Embryonic facial prominence (tissue), 1 donor: ENCODE results near the gene KRTAP6-1.

Experiments used
- DNase-seq: peaks from one replicate; pipeline ENCODE4 v3.0.0-alpha.2; 2016; ENCODE audit errors: extremely low spot score

KRTAP6-1 gene, protein sequence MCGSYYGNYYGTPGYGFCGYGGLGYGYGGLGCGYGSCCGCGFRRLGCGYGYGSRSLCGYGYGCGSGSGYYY

DNA sequence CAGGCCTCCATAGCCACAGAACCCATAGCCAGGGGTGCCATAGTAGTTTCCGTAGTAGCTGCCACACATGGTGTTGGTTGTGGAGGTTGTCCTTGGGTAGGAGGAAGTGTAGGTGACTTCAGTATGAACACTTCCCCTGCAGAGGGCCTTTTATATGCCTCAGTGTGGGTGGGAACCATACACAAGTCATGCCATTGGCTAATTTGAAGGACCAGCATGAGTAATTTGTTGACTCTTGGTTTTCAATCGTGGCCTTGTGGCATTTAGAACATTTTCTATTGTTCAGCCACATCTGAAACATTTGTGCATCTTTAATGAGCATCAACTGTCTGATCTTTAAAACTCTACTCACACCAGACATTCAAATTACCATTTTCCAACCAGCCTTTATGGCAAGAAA is at the start of gene KRTAP6-1:
TSS of gene KRTAP6-1 (minus strand) at position 95 of the 400 bp plus-strand sequence. CDS start at position 69, 26 bp downstream.
- no peak for DNase-seq

DNA sequence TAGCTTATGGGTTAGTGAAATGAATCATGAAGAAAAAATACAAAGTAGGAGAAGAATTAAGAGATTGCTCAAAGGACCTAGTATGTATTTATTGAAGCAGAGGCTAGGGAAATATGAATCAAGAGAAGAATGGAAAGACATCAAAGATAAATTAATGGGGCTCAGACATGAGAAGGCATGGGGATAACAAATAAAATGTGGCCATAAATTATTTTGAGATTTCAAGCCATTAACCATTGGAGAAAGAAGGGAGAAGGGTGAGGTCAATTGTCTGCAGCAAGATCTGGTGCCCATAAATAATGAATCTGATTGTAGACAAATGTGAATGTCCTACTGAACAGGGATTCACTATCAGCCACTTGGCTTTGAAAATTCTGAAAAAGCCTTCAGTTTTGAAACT is 39.2 kb upstream of the KRTAP6-1 start:
- no peak for DNase-seq

DNA sequence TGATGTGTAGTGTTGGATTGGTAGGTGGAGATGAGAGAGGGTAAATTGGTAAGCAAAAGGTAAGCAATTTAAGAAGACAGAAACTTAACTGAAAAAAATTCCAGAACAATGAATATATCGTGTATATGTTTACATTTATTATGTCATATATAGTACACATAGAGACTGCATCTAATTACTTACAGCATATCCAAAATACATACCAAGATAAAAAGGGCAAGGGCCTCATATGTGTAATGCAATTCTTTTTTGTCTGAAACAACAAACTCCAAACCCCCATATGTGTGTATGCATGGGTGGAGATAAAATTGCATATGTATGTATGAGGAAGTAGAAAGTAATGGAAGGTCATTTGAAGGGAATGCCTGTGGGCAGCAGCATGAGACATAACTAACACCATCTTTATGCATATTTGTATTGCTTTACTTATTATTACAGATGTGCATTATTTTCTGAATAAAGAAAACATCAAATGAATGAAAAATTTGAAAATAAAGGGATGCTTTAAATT is 33.2 kb upstream of the KRTAP6-1 start:
- no peak for DNase-seq

DNA sequence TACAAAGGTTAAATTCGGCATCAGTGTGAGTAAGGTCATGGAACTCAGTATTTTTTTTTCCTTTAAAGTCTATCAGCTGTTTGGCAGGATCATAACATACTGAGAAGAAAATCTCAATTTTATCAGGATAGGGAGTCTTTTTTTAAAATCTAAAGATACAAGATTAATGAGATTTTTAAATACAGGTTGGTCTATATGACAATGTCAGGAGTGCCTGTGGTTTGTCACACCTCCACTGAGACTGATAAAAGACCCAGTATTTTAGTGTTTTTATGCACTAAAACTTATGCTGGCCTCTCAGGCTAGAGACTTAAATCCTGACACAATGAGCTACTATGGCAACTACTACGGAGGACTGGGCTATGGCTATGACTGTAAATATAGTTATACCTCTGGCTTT is 28.8 kb upstream of the KRTAP6-1 start, which contains the start of gene KRTAP20-3:
TSS of gene KRTAP20-3 (plus strand) at position 301 of the 400 bp plus-strand sequence.
- no peak for DNase-seq

DNA sequence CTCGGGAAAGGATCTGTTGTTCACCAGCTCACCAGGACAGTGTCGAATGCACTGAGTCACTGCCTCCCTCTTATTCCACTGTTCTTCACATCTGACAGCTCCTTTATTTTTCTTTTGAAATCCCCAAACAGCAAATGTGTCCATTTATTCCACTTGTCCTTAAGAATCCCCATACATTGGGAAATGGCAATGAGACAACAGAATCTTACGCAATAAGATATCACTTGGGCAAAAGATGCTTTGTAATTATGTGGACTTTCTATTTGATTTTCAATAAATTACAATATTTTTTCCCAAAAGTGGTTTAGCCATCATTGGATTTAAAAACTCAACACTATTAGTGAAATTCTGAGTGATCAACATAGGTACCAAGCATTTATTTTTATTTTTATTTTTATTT is 25.0 kb upstream of the KRTAP6-1 start:
- no peak for DNase-seq

DNA sequence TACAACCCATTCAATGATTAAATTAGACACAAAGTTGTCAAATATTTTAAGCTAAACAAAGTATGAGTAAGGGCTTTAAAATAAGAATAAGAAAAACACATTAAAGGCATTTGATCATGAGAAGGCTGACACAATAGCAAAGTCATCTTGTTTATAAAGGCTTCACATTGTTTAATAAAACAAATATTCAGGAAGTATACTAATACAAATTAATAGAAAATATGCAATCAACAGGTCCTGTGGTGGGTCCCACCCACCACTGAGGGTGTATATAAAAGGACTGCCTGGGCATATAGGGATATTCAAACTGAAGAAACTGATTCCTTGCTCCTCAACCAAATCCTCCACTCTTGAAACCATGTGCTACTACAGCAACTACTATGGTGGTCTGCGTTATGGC is 21.2 kb upstream of the KRTAP6-1 start, which contains the start of gene KRTAP20-2:
TSS of gene KRTAP20-2 (plus strand) at position 301 of the 400 bp plus-strand sequence. CDS start at position 359, 58 bp downstream.
- no peak for DNase-seq

DNA sequence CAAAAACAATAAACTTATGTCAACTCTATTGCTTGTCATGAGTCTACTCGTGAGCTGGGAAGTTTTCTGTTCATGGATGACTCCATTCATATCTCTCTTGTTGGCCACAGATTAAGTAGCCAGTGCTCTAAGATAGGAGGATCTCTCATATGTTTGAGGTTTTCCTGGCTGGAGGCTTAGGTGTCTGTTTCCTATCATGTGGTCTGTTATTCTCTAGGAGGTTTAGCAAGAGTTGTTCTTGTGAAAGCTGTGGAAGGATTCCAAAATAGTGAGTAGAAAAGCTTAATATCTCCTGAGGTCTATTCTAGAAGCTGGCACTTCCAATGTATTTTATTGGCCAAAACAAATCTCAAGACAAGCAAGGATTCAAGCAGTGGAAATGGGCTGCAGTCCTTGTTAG is 15.5 kb upstream of the KRTAP6-1 start:
- no peak for DNase-seq

DNA sequence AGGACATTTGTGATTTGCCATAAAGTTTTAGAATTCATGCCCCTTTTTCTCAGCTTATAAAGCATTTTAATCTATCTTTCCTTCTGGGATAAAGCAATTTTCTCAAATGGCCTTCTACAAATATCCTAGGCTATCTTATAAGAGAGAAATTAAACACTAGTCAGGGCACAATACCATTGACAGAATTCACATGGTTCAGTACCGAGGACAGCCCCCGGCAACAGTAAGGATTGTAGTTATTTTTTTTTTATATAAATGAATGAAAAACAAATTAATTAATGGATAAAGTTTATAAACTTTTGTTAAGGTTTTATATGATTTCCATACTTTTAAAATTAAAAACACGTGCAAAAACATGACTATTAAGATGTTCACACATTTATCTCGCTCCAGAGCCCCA is 14.4 kb upstream of the KRTAP6-1 start:
- DNase-seq: no peak

DNA sequence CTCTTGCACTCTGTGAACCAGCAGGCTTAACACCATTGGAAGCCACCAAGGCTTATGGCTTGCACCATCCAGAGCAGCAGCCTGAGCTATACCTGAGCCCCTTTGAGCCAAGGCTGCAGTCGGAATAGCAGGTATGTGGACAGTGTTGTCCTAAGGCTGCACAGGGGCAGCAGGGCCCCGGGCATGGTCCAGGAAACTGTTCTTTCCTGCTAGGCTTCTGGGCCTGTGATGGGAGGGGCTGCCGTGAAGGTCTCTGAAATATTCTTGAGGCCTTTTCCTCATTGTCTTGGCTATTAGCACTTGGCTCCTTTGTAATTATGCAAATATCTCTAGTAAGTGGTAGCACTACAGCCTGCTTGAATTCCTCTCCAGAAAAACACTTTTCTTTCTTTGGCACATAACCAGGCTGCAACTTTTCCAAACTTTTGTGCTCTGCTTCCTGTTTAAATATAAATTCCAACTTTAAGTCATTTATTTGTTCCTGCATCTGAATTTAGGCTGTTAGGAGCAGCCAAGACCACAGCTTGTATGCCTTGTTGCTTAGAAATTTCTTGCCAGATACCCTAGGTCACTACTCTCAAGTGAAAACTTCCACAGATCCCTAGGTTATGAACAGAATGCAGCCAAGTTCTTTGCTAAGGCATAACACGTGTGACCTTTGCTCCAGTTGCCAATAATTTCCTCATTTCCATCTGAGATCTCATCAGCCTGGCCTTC is 11.9 kb upstream of the KRTAP6-1 start:
- DNase-seq: no peak

DNA sequence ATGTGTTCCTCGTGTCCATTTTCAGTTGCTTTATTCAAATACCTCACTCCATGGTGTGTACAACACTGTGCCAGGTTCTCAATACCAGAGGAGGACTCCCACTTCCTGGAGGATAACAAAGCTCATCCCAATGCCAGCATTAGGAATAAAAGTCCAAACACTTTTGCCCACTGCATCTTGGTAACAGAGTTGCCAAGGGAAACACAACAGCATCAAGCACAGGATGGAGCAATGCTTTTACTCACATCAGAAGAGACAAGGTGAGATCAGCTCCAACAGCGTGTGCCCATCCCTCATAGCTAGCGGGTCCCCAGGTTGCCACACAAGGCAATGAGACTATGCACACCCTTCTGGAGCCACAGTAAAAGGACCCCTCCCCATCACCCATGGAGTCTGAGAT is 9.6 kb upstream of the KRTAP6-1 start:
- DNase-seq: no peak

DNA sequence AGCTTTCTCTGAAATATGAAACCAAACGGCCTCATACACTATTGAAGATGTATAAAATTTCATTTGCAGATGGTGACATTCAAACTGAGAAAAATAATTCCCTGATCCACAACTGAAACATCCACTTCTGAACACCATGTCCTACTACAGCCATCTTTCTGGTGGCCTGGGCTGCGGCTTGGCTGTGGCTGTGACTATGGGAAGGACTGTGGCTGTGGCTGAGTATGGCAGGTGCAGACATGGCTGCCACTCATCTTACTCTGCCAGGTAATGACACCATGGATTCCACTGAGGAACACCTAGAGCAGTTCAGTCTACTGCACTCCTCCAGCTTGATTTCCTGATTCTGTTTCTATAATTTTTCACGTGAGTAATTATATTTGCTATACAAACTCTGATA is 6.8 kb upstream of the KRTAP6-1 start, which contains the start of gene KRTAP20-4:
TSS of gene KRTAP20-4 (plus strand) at position 106 of the 400 bp plus-strand sequence.
- no peak for DNase-seq

DNA sequence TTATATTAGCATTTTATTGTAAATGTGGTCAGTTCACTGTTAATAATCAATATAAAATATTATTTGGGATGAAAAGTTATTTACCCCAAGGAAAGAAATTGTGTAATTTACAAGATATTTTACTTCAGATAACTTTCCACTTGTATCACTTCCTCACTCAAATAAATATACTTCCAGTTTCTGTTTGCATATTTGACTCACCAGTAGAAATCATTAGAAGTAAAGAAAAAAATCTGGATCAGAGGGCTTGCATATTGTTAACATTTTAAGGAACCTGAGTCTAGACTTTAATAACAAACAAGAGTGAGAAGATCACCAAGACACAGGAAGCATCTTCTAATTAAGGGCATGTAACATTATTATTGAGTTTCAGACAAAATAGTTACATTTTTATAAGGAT is 6.3 kb upstream of the KRTAP6-1 start:
- no peak for DNase-seq

DNA sequence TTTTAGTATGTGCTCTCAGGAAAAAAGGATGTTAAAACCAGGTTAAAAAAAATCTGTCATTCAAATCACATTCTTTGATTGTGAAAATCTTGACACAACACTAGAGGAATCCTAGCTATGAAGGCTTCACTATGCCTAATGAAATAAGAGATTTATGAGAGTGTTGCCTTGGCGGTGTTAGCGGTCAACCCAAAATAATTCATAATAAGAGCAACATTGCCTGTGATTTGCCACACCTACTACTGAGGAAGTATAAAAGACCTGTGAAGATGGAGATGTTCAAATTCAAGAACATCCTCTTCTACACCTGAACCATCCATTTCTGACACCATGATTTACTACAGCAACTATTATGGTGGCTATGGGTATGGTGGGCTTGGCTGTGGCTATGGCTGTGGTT is 2.4 kb upstream of the KRTAP6-1 start, which contains the start of gene KRTAP20-1:
TSS of gene KRTAP20-1 (plus strand) at position 301 of the 400 bp plus-strand sequence. CDS start at position 331, 30 bp downstream.
- DNase-seq: no peak

DNA sequence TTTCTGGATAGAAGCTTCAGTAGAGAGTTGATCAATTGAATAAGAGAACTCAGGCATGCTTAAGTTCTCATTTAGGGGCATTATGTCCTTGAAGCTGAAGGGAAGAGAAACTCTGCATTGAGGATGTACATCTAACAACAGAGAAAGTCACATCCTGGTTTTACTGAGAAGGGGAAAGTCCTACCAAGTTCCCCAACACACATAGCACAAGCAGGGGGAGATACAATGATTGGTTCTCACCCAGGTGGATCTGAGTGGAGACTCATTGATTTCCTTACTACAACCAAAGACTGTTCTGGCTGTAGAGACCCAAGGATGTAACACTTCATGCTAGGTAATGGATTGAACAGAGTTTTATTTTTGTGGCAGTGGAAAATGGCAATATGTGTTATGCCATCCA is 1.5 kb upstream of the KRTAP6-1 start:
- no peak for DNase-seq

DNA sequence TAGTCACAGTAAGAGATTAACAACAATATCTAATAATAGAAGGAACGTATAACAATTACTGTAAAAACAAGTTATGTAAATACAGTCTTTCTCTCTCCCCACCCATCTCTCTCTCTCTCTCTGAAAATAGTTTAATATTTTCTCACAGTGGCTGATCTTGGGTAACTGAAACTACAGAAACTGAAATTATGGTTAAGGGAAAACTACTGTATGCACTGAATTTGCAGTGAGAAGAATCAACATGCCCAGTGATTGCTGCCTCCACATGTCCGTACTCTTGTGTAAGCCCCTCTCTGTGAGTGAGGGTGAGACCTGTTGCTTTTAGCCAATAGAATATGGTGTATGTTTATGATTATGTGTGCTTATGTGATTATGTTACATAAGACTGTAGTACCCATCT is 1.6 kb downstream of the KRTAP6-1 start:
- DNase-seq: no peak

DNA sequence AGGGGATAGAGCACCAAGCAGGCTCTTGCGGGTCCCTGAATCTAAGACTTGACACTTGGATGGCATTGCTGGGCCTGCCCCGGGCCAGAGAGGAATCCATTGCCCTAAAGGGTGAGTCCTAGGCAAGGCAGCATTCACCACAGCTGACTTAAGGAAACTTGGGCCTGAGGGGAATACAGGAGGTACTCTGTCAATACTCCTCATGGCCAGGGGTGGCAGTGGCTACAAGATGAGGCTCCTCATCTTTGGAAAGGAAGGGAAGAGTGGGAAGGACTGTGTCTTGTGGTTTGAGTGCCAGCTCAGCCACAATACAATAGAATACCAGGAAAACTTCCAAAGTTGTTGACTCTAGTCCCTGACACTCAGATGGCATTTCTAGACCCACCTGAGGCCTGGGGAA is 7.8 kb downstream of the KRTAP6-1 start:
- DNase-seq: no peak

DNA sequence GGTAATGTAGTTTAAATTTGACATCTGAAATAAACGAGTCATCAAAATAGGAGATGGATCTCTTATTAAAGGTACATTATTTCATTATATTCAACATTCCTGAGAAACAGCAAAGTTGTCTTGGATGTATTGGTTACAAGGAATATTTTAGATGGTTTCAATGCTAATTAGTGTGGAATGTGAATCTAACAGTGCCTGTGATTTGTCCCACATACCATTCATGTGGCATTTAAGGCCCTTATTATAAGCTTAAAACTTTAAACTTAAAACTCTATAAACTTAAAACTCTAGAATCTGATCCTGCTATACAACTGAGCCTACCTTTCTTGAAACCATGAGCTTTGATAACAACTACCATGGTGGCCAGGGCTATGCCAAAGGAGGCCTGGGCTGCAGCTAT is 12.9 kb downstream of the KRTAP6-1 start, which contains the start of gene KRTAP22-1:
TSS of gene KRTAP22-1 (plus strand) at position 301 of the 400 bp plus-strand sequence.
- DNase-seq: no peak

DNA sequence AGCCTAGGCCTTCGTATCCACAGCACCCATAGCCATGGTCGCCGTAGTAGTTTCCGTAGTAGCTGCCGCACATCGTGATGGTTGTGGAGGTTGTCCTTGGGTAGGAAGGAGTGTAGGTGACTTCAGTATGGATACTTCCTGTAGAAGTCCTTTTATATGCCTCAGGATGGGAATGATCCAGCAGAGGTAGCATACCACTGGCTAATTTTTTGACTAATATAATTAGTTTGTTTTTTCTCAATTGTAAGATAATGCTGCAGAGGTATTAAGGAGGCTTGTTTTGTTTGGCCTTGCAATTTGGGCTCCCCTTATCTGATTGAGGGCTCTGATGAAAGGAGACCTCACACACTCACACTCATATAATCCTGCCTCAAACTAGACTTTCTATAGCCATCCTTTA is 14.9 kb downstream of the KRTAP6-1 start, which contains the start of gene KRTAP6-2:
TSS of gene KRTAP6-2 (minus strand) at position 101 of the 400 bp plus-strand sequence. CDS start at position 73, 28 bp downstream.
- no peak for DNase-seq

DNA sequence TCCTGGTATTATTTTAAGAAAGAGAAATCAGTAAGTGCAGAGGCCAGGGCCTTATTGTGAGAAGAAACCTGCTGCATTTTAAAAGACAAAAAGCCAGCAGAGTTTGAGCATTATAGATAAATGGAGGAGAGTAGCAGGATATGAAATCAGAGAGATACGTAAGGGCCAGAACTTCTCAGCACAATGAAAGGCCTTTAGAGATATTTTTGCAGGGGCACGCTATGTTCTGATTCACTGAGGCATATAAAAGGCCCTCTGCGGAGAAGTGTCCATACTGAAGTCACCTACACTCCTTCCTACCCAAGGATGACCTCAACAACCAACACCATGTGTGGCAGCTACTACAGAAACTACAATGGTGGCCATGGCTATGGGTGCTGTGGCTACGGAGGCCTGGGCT is 21.6 kb downstream of the KRTAP6-1 start, which contains the start of gene KRTAP6-3:
TSS of gene KRTAP6-3 (plus strand) at position 301 of the 400 bp plus-strand sequence. CDS start at position 307, 6 bp downstream.
- DNase-seq: no peak

DNA sequence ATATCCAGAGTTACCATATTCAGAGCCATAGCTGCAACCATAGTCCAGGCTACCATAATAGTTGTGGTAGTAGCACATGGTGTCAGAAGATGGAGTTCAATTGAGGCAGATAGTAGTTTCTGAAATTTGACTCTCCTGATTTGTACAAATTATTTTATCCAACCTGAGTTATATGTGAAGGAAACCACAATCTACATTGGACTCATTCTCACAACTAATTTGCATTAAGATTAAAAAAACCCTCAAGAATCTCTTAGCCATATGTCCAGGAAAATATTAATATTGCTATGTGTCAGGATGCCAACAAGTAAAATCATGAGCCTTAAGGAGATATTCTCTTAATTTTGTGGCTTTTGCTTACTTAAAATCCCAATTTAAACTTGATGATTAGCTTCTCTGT is 23.4 kb downstream of the KRTAP6-1 start, which contains the start of gene KRTAP22-2:
TSS of gene KRTAP22-2 (minus strand) at position 101 of the 400 bp plus-strand sequence.
- DNase-seq: no peak

DNA sequence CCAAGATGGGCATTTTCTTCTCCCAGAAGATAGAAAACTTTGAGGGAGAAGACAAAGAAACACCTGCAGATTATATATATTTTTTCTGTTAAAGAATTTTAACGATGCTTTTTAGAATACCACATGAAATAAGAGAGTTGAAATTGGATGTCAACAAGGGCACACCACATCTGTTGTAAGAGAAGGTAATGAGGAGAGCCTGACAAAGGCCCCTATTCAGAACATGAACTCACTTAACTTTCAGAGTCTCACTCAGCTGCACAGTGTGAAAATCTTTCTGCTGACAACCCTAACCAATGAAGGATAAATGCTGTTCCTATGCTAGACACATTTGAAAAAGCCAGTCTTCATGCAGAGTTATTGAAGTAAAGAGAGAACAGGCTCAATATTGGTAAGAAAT is 30.9 kb downstream of the KRTAP6-1 start:
- DNase-seq: no peak

DNA sequence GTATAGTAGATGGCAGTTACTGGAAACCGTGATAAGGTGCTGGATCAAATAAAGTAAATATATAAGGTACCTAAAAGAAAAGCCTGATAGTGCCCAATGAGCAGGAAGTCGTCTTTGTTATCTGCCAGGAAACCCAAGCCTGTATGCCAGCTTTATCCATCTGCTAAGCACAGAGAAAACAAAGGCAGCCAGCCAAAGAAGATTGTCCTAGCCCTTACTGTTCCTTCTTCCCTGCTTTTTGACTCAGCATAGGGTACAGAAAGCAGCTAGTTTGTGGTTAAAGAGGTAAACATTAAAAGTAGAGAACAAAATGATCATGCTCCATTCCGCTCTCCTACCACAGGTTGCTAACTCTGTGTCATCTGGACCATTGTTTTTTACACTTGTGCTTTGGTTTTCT is 33.6 kb downstream of the KRTAP6-1 start:
- no peak for DNase-seq

DNA sequence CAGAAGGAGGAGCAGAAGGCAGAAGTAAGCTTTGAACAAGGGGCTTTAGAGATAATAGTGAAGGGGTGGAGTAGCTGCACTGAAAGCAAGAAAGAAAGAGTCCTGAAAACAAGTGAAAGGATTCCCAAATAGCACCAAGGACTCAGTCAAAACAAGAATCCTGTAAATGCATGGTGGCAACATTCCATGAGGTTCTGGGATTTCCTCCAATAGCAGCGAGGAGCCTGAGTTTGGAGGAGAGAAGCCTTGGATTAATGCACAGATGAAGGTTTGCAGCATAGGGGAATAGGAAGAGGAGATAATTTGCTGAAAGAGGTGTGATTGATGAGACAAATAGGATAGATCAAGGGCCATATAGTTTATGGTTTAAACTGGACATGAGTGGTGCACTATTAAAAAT is 34.4 kb downstream of the KRTAP6-1 start:
- no peak for DNase-seq
